Transverse colon (tissue), 3 donors: ENCODE measurements around the gene ZNF407.

Source experiments
- CTCF ChIP-seq, 5 experiments: fragments of 200-600 bp in 3 of 5; fragments of 450-650 bp in 2 of 5; sonication (generic) in 3 of 5; IDR thresholded peaks; 1 replicate in 2 of 5; 2 replicates in 3 of 5; pipeline ENCODE4 v1.5.1; 2016 to 2017; ENCODE audit warnings: antibody characterized with exemption in 5 of 5, inconsistent platforms in 3 of 5, mild to moderate bottlenecking in 2 of 5, moderate library complexity in 1 of 5
- POLR2A ChIP-seq: fragments of 450-650 bp; IDR thresholded peaks from one replicate; pipeline ENCODE4 v1.6.1; 2016; ENCODE audit warnings: antibody characterized with exemption, mild to moderate bottlenecking, moderate library complexity

GRCh38 chr18:75070625-75071483 lies 473.2 kb downstream of the ZNF407 start:
- TF ChIP-seq CTCF (IDR thresholded peaks at IDR 0.05) (no peak), POLR2A (no peak)
